Glomerular visceral epithelial cell (primary cell): ENCODE results near the gene EIF5B.
"Not testable (repeated sequence)": the region's sequence is repeated elsewhere in the genome, so short reads cannot be mapped to it uniquely, and the experiment has no call there.

Experiments used
- DNase-seq: peaks from one replicate; pipeline ENCODE4 v3.0.0-alpha.2; 2016; ENCODE audit errors: extremely low spot score

EIF5B gene

DNA sequence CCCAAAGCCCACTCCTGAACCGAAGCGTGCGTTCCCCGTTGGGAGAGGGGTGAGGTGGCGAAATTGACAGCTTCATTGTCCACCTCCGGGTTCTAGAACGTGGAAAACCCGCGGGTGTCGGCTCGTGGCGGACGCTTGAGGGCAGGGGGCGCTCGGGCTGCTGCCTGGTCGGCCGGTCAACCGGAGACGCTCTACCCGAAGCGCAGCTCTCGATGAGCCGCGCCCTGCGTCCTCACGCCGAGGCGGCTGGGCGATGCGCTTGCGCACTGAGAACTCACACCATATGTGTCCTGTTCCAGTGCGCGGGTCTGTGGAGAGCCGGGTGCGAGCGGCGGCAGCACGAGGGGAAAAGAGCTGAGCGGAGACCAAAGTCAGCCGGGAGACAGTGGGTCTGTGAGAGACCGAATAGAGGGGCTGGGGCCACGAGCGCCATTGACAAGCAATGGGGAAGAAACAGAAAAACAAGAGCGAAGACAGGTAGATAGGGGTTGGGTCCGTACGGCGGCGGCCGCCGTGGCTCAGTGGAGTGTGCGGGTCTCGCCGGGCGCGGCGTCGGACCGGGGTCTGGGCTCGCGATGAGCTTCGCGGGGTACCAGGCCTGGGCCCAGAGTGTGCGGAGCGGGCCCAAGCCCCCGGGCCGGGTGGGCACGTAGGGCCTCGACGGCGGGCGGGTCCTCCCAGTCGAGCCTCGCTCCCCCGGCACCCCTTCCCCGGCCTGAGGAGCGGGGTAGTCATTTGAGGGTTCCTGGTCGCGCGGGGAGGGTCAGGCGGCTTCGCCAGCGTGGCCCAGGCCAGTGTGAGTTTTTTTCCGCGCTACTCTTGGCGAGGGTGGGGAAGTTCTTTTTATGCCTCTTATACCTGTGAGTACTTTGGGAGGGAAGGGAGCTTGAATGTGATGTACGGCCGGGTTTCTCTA lies at the start of gene EIF5B:
Gene EIF5B (plus strand): TSS at position 277 of the 916 bp plus-strand sequence. CDS start 166 bp downstream, at position 443.
- peak; percentile 98 for DNase-seq

- no peak for DNase-seq
Observed at GRCh38 chr2:99297994-99298393, 39.2 kb upstream of the EIF5B start.

DNA sequence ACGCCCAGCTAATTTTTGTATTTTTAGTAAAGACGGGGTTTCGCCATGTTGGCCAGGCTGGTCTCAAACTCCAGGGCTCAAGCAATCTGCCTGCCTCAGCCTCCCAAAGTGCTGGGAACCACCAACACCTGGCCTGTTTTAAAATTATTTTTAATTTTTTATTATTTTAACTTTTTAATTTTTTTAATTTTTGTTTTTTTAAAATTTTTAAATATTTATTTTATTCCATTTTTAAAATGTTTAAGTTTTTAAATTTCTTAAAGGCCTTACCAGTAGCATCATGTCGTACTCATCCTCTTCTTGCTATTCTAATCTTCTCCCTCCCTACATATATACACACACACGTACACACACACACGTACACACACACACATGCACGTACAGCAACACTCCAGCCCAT lies 37.6 kb upstream of the EIF5B start:
- DNase-seq = no peak

- DNase-seq = not testable (repeated sequence)
Observed at GRCh38 chr2:99301097-99301496, 36.1 kb upstream of the EIF5B start, which contains the start of gene LYG1. TSS of gene LYG1 (minus strand) at chr2:99301197. CDS start at chr2:99295670, 5,527 bp downstream.

- DNase-seq = no peak
Observed at GRCh38 chr2:99317161-99317872, 19.9 kb upstream of the EIF5B start.

- not testable (repeated sequence) for DNase-seq
Observed at GRCh38 chr2:99317873-99318200, 19.4 kb upstream of the EIF5B start.

DNA sequence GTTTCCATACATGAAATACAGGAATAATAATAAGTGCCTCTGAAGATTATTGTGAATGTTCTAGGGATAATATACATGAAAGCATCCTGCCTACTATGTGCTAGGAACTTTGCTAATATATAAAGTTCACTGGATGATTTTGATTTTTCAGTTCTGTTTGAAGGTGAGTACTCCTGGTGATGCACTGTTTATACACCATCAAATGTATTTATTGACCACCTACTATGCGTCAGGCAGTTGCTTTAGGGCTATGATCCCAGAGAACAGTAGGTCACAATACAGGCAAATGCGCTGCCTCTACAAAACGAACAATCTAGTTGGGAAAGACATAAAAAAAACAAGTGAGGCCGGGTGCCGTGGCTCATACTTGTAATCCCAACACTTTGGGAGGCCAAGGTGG lies 11.8 kb upstream of the EIF5B start:
- DNase-seq = no peak

GRCh38 chr2:99335911-99336803 lies 1.0 kb upstream of the EIF5B start, which contains the start of gene TXNDC9:
TSS of gene TXNDC9 (minus strand) at chr2:99336333. CDS start at chr2:99333210, 3,123 bp downstream.
- DNase-seq = peak; percentile 100

GRCh38 chr2:99336804-99337112 lies 431 bp upstream of the EIF5B start:
- DNase-seq = no peak

GRCh38 chr2:99338029-99338585 lies 918 bp downstream of the EIF5B start:
- DNase-seq = peak; percentile 13

- DNase-seq = no peak
Observed at GRCh38 chr2:99340669-99341236, 3.6 kb downstream of the EIF5B start.

DNA sequence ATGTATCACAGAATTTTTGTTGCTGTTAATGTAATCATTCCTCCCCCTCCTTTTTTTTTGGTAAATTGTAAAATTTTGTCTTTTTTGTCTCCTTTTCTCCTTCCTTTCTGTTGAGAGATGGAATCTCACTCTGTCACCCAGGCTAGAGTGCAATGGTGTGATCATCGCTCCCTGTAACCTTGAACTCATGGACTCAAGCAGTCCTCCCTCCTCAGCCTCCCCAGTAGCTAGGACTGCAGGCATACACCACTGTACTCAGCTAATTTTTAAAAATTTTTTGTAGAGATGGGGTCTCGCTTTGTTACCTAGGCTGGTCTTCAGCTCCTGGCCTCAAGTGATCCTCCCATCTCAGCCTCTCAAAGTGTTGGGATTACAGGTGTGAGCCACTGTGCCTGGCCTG lies 5.3 kb downstream of the EIF5B start:
- DNase-seq = no peak

DNA sequence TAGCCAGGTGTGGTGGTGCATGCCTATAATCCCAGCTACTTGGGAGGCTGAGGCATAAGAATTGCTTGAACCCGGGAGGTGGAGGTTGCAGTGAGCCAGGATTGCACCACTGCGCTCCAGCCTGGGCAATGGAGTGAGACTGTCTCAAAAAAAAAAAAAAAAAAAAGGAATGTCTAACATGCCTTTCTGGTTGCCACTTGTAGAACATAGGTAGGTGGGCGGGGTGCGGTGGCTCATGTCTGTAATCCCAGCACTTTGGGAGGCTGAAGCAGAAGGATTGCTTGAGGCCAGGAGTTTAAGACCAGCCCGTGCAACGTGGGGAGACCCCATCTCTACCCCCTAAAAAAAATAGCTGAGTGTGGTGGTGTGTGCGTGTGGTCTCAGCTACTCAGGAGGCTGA lies 8.3 kb downstream of the EIF5B start:
- DNase-seq = not testable (repeated sequence)

- no peak for DNase-seq
Observed at GRCh38 chr2:99346218-99346617, 9.0 kb downstream of the EIF5B start.

GRCh38 chr2:99348173-99348572 lies 11.0 kb downstream of the EIF5B start:
- DNase-seq = no peak

GRCh38 chr2:99350194-99350593 lies 13.0 kb downstream of the EIF5B start:
- no peak for DNase-seq

DNA sequence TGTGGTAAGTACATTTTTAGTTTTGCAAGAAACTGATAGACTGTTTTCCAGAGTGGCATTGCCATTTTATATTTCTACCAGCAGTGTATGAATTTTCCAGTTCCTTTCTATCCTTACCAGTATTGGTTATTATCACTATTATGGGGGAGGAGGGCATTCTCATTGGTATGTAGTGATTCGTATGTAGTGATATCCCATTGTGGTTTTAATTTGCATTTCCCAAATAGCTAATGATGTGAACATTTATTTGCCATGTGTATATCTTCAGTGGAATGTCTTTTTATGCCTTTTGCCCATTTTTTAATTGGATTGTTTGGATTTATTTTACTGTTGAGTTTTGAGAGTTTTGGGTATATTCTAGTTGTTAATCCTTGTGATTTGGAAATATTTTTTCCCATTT lies 16.9 kb downstream of the EIF5B start:
- no peak for DNase-seq

GRCh38 chr2:99354825-99355224 lies 17.6 kb downstream of the EIF5B start:
- not testable (repeated sequence) for DNase-seq

DNA sequence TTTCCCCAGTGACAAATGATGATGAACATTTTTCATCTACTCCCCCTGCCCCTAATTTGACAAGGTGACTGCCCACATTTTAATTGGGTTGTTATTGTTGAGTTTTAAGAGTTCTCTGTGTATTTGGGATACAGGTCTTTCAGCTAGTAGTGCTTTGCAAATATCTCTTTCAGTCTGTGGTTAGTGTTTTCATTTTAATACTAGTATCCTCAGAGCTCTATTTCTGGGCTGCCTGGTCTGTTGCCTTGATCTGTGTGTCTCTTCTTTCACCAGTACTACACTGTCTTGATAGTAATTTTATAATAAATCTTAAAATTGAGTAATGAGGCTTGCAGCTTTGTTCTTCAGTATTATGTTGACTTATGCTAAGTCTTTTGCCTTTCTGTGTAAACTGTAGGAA lies 19.7 kb downstream of the EIF5B start:
- no peak for DNase-seq

GRCh38 chr2:99365661-99366060 lies 28.5 kb downstream of the EIF5B start:
- DNase-seq = no peak

- DNase-seq = not testable (repeated sequence)
Observed at GRCh38 chr2:99368854-99369253, 31.7 kb downstream of the EIF5B start.
